Measurements from ENCODE around the gene PATZ1.

DNA sequence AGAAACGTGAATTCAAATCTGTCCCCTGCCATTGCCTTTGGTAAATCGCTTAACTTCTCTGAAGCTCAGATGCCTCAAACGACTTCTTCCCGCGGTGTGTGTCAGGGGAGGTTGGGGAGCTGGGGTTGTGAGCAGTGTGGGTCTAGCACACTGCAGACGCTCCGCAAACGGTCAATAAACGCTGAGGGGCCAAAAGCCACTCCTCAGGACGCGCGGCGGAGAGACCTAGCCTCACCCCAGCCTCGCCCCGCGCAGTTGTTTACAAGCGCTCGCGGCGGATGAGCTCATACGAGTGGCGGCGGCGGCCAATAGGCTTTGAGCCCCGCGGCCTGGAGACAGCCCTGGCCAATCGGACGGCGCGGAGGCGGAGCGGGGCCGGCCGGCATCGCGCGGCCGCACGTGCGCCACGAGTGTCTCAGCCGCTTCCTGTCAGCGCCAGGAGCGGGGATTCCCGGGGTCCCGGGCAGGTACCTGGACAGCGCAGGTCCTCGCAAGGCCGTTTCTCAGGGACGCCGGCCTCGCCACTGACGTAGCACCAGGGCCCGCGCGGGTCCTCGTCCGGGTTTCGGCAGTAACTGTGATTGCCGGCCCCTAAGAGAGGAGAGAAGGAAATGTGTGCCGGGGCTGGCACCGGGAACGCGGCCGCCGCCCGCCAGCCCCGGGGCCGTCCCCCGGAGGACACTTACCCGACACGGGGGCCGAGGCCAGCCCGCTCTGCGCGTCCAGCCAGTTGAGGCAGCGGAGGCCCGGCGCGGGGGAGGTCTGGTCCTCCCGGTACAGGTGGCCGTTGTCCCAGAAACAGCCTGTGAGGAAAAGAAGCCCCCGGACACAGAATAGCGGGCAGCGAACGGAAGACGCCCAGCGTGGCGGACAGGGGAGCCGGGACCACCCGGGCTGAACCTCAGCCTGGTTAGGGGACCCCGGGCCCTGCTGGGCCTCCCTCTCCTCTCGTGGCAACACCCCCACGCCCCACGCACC is 55.4 kb downstream of the PATZ1 start:
- TF ChIP-seq SIN3A (IDR thresholded peaks at IDR 0.05; ENCODE audit: borderline replicate concordance, low read depth, low read length) = peak; percentile 58; the same call in 1 of the 2 replicates
- no peak for TF ChIP-seq CTCF (IDR thresholded peaks at IDR 0.05)
- TF ChIP-seq RCOR1 (IDR thresholded peaks at IDR 0.05; ENCODE audit: low read length) = no peak
- TF ChIP-seq RXRA (IDR thresholded peaks at IDR 0.05; ENCODE audit: borderline replicate concordance, low read depth) = no peak
- TF ChIP-seq MEF2A (IDR thresholded peaks at IDR 0.05; ENCODE audit: borderline replicate concordance, low read depth) = no peak

Data from SK-N-SH (cell line).